HG03097 (cell line): Measurements from ENCODE around the gene FOXO1.
A peak's percentile ranks its signal among the peaks of the same experiment; 100 is the strongest.
"Not testable (repeated sequence)": the region's sequence is repeated elsewhere in the genome, so short reads cannot be mapped to it uniquely, and the experiment has no call there.

Experiments used
- ATAC-seq: cut with Tn5 transposase; IDR thresholded peaks from one replicate; pipeline ENCODE4 v1.9.1; 2021; ENCODE audit not compliant: unreplicated experiment, low FRiP score

The FOXO1 gene

DNA sequence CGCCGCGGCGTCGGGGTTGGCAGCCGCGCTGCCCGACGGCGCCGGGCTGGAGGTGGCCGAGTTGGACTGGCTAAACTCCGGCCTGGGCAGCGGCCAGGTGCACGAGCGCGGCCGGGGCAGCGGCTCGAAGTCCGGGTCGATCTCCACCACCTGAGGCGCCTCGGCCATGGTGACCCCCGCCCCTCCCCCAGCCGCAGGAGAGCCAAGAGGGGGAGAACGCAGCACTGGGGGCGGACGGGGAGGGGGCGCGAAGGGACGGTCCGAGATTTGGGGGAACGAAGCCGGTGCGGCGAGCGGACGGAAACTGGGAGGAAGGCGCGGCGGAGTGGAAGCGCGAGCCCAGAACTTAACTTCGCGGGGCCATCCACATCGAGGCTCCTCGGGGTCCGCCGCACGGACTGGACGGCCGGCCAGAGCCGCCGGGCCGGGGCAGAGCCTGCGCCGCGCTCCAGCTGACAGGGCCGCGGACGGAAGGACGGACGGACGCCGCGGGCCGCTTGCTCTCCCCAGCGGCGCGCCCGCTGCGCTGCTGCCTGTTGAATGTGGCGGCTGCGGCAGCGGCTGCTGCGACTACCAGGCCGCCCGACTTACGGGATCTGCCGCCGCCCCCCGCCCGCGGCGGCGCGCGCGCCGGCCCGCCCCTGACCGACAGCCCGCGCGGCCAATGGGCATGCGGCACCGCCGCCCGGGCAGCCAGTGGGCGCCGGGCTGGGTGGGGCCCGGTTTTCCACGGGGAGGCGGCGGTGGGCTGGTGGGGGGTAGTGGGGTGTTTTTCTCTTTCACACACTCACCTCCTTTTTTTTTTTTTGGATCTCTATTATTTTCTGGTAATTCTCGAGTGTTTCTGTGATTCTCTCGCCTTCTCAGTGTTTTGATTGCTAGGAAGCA is at the start of gene FOXO1:
Gene FOXO1 (minus strand): TSS at position 597 of the 888 bp plus-strand sequence. CDS start 429 bp downstream, at position 168.
- ATAC-seq, result peak; percentile 45

DNA sequence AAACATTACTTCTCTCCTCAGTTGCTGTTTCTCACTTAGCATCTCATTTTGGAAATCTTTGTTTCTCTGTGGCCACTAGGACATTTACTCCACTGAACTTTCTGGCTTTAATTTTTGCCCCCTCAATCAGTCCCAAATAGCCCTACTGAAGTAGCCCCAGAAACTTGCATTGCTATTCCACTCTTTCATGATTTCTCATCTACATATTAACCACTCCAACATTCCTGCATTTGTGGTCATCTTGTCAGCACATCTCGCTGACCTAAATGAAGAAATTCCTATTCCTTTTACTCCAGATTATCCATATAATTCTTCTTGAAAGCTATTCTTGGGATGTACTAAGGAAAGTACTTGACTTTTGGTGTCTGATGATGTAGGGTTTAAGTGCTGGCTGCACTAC is 48.0 kb upstream of the FOXO1 start:
- not testable (repeated sequence) for ATAC-seq

DNA sequence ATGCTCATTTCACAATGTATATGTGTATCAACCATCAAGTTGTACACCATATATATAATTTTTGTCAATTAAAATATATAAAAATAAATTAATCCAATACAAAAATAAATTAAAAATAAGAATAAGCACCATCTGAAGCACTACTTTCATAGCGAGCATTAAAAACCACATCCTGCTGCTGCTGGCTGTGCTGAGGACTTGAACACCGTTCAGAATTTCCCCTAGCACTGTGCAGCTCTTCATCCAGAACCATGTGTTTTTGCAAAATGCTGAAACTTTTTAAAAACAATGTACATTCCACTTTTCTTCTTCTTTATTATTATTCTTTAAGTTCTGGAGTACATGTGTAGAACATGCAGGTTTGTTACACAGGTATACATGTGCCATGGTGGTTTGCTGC is 40.0 kb upstream of the FOXO1 start:
- ATAC-seq, result no peak

DNA sequence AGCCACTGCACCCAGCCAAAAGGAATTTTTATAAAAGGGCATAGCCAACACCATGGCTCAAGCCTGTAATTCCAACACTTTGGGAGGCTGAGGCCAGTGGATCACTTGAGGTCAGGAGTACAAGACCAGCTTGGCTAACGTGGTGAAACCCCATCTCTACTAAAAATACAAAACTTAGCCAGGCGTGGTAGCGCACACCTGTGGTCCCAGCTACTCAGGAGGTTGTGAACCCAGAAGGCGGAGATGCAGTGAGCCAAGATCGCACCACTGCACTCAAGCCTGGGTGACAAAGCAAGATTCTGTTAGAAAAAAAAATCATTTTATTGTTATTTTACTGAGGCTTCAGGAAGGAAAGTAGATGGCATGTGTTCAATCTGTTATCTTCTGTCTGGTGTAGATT is 31.3 kb upstream of the FOXO1 start:
- no peak for ATAC-seq

DNA sequence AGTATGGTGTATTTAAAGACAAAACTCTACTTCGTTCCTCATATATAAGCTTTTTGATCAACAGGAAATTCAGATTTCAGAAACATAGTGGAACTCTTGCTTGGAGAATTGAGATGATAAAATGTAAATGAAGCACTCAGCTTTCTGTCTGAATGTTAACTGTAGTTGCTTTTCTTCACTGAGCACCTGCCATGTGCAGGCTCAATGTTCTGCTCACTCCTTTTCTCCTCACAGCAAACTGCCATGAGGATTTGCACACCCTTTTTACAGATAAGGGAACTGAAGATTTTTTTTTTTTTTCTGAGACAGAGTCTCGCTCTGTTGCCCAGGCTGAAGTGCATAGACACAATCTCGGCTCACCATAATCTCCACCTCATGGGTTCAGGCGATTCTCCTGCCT is 28.0 kb upstream of the FOXO1 start:
- ATAC-seq, result no peak

DNA sequence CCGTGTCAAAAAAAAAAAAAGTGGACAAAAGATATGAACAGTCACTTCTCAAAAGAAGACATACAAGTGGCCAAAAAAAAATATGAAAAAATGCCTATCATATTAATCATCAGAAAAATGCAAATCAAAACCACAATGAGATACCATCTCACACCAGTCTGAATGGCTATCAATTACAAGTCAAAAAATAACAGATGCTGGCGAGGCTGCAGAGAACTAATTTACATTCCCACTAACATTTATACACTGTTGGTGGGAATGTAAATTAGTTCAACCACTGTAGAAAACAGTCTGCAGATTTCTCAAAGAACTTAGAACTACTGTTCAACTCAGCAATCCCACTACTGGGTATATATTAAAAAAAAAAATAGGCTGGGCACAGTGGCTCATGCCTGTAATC is 26.5 kb upstream of the FOXO1 start:
- no peak for ATAC-seq

DNA sequence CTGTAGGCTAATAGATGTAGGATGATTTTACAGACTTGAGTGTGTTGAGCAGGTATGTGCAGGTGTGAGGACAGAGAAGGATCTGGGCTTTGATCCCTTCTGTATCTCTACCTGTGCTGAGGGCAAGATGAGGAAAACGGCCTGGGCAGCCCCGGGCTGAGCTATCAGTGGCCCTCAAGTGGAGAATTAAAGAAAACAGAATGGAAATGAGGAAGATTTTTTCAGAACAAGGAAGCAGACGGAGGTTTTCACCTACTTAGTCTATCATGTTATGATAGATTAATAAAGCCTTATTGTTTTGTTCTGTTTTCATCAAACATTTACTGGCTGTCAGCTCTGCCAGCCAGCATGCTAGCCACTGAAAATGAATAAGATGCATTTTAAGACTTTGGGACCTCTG is 22.3 kb upstream of the FOXO1 start:
- no peak for ATAC-seq

DNA sequence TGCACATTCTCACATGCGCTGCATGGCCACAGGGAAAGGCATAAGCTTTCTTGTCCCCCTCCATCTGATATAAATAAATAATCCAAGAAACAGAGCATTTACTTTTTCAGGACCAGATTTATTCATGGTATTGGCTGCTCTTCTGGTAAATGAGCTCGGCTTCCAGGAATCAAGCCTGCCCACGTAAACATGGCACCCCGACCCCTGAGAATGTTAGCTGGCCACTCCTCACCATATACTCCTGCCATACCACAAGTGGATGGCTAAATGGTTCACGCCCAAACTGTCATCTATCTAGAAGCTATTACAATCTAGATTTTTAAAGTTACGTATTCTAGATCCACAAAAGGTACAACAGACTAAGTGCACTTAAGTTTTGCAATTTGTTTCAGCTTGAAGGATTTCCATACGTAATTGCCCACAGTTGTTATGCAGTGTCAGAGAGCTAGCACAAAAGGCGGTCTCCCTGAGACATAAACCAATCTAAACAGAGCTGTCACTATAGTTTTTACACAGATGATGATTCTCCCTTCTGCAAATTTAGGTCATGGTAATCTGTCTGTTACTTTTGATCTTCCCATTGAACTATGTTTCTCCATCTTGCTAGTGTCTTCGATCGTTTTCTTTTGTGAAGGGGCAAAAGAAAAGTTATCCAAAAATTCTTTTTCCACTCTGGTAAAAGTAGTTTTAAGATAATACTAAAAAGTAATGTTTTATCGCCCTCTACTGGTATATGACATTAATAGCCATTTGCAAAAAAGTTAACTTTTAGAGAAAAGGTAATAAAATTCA is 16.2 kb upstream of the FOXO1 start:
- ATAC-seq, result no peak

DNA sequence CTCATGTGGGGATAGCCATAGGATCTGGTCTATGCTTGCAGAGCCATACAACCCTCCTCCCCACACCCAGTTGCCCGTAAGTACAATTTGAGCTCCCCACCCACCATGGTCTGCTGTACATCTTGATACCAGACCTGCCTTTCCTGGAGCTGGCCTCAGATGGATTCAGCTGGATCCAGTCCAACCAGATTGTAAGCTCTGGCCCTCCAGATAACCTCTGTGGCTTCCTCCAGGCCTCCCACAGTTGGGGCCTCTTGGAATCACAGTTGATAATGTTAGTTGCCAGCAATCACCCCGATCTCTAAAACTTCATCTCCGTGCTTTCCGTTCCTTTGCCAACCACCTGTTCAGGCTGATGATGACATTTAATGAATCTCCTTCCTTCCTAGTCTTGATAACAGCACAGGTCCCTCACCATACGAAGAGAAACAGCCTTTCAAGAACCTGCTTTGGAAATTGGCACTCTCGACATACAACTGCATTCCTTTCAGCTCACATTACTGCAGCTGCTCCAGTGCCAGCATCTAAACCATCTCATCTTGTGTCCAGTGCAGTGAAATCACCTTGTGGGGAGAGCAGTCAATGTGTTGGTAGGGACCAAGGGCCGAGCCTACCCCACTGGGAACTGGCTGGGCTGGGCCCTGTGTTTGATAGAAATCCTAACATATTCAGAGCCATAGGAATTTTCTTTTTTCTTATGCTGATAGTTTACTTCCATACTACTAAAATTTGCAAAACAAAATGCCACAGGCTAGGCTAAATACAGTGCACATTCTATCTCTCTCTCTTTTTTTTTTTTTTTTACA is 15.1 kb upstream of the FOXO1 start:
- ATAC-seq, result no peak

DNA sequence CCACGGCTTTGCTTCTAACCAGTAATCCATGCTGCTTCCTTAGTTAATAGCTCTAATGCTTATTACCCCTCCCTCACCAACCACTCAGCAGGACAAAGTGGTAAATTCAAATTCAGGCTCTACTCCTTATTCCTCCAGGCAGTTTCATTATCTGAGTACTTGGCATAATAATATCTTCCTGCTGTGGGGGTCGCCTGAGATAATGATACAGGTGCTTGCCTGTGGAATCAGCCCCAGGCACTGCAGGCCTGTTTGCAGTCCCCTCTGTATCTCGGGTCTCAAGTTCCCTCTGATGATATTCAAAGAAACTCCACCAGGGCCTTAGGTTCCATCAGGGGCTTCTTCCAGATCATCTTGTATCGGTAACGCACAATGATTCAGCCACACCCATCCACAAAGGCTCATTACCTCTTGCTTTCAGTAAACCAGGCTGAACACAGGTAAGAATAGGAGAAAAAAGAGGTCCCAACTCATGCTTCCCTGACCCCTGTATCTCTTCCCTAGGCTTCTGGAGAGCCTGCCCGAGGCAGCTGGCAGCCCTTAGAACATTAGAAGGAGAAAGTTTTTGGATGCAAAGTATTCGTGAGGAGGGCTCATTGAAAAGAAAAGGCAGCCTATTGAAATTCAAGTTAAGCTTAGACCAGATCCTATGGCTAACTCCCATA is 14.3 kb upstream of the FOXO1 start:
- ATAC-seq, result no peak

DNA sequence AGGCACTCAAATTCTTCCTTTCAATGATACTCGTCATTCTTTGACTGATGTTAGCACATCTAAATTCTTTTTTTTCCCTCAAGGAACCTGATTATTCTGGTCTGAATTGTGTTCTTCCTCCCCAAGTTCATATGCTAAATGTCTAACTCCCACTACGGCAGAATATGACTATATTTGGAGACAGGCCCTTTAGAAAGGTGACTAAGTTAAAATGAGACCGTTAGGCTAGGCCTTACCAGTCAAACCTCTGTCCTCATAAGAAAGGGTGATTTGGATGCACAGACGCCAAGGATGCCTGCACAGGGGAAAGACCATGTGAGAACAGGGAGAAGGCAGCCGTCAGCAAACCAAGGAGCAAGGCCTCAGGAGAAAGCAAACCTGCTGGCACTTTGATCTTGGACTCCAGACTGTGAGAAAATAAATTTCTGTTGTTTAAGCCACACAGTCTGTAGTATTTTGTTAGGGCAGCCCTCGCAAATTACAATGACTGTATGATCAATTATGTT is 13.1 kb upstream of the FOXO1 start:
- ATAC-seq, result no peak

DNA sequence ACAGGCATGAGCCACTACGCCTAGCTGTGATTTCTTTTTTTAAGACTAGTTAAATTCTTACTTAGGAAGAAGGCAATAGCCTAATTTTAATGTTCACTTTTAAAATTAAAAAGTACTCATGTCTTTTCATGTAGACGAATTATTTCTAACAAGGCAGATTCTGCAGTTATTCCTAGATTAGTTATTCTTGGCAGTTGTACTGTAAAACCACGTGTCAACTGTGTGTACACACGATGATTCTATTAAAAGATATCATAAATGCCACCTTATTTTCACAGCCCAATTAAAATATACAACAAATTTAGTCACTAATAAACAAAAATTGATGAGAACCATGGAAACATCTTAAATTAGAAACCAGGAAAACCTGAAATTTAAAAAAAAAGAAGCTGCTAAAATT is 10.6 kb upstream of the FOXO1 start:
- ATAC-seq, result no peak

DNA sequence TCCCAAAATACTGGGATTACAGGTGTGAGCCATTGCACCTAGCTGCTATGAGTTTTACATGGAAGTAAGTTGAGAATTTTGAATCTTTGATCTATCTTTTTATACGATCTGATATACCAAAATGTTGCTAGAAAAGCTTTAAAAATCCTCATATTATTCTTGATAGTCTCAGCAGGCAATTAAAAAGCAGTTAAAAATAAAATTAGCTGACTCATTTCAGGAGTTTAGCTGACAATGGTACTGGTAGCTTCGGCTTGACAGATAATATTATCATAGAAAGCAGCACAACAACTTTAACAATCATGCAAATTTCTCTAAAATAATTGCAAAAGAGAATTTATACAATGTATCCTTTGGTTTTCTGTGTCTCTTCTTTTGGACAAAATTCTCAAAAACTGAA is 9.6 kb upstream of the FOXO1 start:
- ATAC-seq, result no peak

DNA sequence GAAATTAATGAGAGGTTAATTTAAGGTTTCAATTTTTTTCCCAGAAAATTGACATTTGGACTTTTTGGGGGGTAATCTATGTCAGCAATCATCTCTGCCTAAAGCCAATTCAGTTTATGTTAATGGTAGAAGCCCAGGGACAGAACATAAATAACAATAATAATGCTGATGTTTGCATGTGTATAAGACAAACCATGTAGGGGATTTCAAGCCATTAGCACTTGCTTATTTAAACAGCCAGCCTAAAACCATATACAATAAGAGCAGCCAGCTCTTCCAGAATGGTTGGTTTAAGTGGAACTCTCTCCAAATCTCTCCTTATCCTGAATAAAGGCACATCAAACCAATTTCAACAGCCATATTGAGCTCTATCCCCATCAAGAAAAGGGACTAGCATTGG is 7.0 kb upstream of the FOXO1 start:
- no peak for ATAC-seq

DNA sequence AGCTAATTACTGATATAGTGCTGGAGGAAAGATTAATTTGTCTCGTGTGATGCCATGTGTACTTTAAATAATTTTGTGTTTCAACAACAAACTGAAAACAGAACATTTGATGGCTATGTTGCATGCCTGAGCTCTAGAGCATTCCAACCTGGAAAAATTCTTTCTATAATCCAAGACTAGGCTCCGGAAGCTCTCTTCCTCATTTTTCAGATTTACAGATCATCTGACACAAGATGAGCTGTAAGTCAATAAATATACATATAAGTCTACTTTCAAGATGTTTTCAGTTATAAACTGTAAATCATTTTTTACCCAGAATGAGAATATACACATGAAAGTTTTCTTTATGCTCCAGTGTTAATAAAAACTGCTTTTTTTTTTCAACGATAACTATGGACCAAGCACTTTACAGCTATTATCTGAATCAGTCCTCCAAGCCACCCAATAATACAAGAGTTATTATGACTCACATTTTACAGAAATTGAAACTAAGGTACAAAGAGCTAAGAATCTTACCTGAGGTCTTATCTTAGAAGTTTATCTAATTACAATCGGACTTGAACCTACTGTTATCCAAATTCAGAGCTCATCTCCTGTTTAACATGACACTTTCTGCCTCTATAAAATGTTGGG is 6.4 kb upstream of the FOXO1 start:
- ATAC-seq, result no peak

DNA sequence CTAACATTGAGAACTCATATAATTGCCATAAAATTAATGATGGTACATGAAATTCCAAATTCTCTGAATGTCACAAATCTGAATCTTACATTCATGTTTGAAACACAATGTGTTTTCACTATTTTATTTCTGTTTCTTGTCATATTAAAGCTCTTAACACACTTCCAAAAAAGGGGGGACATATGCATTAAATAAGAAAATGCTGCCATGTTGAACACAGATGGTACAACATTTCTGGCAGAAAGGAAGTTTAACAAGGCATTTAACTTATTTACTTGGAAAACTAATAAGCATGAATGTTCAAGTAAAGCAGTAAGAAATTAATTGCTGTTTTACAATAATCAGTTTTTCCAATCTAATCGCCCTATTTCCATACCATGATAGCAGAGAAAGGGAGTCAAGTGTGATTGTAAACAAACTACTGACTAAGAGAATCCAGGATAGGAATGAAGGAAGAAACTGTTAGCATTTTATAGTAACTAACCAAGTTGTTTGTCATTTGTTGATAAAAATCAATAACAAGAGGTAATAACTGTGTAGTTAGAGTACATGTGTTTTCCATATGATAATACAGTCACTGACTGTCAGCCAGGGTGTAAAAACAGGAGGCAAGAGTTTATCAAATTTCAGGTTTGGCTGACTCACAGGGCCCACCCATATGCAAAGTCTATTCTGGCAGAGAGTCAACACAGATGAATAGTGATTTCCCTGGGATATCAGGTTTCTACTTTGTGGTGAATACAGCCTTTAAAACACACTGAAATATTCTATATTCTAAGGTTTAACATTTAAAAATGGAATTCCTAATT is 5.7 kb upstream of the FOXO1 start:
- no peak for ATAC-seq

DNA sequence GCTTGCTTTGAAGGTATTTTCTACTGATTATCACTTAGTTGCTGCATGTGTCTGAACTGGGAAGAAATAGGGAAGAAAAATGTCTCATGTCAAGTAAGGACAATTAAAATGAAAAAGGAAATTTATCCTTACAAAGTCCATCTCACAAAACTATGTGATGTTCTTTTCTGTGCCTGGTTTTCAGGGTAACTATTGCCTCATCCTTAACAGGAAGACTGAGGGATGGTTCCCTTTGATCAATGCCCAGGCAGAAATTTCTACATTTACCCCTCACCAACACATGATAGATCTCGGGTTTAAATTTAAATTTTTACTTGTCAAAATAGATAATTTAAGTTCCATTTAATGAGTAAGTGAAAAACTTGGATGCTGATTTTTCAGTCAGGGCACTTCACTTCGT is 3.9 kb upstream of the FOXO1 start:
- ATAC-seq, result no peak

DNA sequence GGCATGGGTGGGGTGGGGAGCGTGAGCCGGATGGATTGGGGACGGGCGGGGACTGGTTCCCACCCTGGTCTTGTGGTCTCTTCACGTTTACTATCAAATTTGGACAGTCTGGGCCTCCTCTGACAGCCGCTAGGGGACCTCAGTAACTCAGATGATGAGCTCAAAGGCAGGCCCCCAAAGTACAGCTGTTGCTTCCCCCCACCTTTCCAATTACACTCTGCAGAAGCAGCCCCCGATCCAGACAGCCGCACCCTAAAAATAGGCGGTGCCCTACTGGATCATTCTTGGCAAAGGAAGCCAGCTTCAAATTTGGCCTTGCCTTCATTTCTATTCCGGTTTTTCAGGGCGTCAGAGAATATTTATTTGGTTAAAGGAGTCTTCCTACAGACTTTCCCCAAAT is 1.9 kb upstream of the FOXO1 start:
- no peak for ATAC-seq

DNA sequence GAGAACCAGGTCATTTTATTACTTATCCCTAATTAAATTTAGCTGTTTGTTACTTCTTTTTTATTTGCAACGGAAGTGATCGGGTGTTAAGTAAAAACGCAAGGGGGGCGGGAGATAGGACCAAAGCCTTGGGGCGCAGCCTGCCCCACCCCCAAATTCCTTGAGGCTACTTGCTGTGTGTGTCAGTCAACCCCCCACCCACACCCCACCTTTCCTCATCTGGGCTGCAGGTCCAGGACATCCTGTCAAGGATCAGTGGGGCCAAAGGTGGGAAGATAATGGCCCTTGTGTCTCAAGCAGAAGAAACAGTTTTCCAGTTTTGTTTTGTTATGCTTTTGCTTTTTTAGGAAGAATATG is 1.2 kb upstream of the FOXO1 start:
- ATAC-seq, result no peak
